Activated CD8-positive, alpha-beta memory T cell treated with anti-CD3 and anti-CD28 coated beads, Interleukin-2, amount 50 U/mL, for 4 hours (primary cell): ENCODE measurements around the gene ZNF451.
A peak's percentile ranks its signal among the peaks of the same experiment; 100 is the strongest.

Experiments used
- DNase-seq: peaks from one replicate; pipeline ENCODE4 v3.0.0-alpha.2; 2020

Gene ZNF451

DNA sequence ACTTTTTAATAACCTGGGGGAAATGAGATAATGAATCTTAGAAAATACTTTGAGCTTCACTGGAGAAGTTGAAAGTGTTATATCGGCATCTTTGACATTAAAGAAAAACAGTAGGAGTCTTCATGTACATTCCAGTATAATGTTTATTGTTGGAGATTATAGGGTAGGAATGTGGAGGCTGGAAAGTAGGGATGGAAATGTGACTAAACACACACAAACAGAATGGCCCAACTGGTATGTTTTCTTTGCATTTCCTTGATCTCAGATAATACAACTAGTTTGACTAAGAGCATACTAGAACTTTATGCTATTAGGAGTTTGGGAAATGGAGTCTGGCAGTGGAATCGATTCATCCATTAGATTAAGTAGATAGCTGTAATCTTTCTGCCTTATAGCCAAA is 72.0 kb downstream of the ZNF451 start:
- DNase-seq, result no peak

DNA sequence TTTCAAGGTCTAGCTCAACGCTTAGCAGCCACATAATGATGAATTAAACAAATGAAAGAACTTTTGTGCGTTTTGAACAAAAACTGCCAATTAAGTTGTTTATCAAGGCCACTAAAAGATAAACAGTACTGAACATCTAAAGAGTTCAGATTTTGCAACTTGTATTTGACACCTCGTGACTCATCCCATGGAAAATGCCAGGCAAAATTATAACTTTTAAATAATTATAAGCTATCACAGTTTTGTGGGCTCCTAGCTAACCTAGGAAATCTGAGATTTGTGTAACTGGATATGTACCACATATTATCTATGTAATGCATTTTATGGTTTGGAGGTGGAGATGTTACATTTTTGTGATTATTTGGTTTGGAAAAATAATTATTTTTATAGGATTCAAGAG is 72.5 kb downstream of the ZNF451 start:
- DNase-seq, result no peak

DNA sequence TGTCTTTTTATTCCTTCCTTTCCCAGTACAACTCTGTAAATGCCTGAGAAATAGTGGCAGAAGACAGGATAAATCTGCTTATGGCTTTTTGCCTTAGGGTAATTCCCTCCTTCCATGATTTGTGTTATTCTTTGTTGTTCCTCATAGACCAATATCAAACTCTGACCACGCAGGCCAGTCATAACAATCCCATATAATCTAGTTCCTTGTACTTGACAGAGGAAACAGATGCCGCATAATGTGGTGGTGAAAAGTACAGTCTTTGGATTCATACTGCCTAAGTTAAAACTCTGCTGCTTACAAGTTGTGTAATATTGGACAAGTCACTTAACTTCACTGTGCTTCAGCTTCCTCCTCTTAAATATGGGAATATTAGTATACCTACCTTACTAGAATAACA is 74.0 kb downstream of the ZNF451 start:
- no peak for DNase-seq

DNA sequence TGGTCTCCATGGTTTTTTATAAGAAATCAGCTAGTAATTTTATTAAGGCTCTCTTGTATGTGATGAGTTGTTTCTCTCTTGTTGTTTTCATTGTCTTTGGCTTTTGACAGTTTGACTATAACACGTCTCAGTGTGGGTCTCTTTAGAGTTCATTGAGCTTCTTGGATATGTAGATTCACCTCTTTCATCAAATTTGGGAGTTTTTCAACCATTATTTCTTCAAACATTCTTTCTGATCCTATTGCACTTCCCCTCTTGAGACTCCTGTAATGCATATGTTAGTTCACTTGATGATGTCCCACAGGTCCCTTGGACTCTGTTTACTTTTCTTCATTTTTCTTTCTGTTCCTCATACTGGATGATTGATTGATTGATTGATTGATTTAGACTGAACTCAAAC is 75.1 kb downstream of the ZNF451 start:
- no peak for DNase-seq

DNA sequence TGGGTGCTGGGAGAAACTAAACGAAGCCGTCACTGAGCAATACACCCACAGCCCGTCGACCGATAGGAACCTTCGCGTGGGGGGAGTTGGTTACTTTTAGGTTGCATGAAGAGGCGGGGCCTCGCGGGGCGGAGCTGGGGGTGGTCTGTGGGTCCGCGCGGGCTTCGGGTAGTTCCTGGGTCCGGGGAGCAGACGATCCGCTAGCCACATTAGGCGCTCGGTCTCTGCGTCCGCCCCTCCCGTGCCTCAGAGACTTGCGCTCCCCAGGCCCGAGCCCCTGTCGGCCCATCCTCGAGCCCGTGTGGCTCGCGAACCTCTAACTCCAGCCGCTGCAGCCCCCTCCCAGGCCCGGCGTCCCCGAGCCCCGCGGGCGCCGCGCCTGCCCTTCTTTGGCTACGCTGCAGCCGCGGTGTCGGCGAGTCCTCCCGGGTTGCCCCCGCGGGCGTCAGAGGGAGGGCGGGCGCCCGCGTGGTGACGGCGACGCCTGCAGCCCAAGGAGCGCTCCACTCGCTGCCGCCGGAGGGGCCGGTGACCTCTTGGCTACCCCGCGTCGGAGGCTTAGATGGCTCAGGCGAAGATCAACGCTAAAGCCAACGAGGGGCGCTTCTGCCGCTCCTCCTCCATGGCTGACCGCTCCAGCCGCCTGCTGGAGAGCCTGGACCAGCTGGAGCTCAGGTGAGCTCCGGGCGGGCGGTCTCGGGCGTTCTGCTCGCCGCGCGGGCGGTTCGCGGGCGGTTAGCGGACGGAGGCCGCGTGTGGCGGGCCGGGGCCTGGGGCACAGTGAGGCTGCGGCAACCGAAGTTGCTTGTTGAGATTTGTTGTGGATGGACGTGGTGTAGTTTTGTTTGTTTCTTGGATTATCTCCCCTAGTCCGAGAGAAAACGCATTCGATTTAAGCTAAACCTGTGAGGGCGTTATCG is 82.4 kb downstream of the ZNF451 start, which contains the start of gene BAG2:
Gene BAG2, plus strand, starts transcription at position 191 of the 920 bp plus-strand sequence. Its CDS starts 372 bp downstream, at position 563.
- peak; percentile 91 for DNase-seq

DNA sequence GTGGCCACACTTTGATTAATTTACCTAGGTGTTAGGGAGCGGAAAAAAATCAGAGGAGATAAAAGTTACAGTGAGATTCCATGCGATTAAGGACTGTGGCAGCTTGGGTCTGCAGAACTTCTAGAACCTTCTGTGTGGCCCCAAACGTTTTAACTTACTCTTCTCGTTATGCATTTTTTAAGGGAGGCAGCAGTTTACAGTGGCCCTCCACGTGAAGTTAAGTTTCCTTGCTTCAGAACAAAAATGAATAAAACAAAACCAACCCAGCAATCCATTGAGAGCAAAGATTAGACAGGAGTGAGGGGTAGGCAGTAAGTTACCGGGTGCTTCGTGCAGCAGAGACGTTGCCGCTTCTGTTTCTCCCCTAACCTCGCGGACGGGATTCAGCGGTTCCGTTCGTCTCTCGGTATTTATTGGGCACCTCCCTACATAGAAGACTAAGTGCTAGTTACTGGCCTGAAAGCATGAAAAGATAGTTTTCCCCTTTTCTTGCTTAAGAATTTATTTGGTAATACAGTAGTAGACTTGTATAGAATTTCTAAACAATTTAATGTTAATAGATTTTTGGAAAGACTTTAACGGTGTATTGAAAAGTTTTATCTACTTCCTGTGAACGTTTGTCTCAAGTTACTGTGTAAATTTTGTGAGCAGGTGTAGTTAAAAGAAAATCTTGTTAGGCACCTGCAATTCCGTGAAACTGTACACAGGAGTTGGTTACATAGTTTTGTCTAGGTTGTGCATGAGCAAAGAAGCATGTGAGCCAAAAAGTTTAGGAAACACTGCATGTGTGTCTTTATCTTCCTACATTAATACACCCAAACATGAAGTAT is 83.3 kb downstream of the ZNF451 start:
- no peak for DNase-seq

DNA sequence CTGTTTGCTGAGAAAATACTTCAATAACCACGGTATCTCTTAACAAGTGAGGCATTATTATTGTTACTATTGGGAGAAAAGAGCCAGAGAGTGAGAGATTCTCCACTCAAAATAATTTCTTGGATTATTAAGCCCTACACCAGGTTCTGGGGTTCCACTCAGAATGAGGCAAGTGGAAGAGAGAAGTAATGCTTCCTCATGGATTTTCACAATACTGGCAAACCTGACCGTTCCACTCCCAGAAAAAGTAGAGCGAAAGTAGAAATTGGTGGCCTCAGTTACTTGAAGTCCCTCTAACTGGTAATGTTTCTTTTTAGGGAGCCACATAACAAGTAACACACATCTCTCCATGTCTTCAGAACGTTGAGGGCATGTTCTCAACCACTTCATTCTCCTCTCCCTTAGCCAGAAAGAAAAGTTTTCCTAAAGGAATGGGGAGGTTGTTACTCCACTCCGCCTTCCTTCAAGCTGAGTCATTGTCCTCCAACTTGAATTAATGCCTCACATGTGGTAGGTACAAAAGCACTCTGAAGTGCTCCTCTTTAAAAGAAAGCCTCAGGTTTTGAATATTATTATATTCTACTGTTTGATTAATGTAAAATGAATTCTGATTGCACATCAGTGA is 84.0 kb downstream of the ZNF451 start:
- no peak for DNase-seq

DNA sequence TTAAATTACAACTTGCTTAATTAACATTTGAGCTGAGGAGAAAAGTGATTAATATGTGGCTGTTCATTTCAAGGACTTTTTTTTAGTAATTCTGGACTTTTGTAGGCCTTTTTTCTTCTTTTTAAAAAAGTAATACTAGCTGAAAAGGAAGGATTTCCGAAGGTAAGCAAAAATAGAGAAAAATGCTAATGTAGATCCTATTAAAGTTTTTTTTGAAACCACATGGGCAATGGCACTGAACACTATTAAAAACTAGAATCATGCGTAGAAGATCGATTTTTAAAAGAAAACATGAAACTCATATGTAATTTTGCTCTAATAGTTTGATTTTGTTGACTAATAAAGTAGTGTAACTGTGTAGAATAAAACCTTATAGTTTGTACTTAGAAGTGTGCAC is 84.5 kb downstream of the ZNF451 start:
- DNase-seq, result no peak

DNA sequence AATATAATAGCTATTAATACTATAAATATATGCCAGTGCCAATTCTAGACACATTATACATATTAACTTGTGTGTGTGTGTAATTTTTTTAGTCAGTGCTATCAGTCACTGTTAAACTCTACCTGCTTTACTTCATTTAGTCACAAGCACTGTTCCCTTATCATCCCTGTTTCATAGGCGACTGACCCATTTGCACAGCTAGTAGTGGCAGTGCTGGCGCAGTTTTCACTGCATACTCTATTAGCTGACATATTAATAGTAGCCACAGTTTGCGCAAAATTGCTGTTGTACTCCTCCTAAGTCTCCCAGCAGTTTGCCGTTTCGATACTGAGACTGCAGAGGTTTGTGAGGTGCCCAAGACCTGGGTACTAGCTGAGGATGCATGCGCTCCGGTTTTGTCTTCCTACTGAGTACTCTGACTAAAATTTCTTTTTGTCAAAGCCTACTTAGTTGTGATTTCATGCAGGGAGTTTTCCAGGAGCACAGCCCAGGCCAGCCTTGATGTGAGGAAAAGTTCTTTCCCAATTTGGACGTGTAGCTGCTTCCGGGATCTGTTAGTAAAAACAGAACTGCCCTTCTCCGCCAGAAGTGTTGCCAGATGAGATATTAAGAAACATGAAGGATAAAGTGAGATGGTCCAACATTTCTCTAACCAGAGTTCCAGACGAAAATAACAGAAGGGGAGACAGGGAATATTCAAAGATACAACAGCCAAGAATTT is 87.7 kb downstream of the ZNF451 start:
- no peak for DNase-seq

DNA sequence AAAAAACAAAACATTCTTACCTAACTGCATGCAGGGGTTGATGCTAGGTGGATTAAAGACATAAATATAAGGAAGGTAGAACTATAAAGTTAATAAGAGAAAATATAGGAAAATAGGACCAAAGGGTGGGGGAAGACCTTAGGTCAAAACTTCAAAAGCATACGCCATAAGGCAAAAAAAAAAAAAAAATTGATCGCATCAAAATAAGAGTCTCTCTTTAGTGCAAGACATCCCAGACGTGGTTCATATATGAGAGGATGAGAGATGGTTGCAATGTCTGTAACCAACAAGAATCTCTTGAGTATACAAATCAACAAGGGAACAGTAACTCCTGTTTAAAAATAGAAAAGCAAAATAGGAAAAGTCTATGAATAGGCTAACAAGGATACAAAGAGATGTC is 90.6 kb downstream of the ZNF451 start:
- DNase-seq, result no peak

DNA sequence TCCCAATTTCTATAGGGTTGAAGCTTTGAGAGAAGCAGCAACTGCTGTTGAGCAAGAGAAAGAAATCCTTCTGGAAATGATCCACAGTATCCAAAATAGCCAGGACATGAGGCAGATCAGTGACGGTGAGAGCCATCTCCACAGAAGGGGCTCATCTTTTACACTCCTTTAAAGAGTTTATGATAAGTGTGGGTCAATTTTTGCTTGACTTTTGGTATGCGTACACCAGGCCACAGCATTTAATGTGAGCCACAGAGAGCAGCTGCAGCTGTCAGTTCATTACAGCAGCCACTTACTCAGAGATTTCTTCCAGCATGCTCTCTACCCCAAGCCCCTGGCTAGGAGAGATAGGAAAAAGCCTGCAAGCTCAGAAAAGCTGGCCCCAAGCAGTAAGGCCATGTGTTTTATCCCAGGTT is 92.0 kb downstream of the ZNF451 start:
- DNase-seq, result no peak

DNA sequence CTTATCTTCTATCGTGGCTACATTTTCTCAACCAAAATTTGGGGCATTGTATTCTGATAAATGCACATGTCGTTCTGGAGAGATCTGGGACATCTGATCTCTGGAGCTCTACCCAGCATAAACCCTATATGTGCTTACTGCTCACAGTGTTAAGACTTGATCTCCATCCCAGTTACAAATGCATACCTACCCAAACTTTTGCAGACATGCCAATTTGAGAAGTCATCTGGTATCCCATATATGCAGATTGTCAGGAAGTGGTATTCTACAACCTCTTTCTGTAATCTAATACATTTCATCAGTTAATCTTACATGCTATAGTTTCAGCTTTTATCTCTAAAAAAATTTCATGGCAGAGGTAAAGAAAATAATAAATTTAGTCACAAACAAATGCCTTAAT is 93.3 kb downstream of the ZNF451 start:
- no peak for DNase-seq

DNA sequence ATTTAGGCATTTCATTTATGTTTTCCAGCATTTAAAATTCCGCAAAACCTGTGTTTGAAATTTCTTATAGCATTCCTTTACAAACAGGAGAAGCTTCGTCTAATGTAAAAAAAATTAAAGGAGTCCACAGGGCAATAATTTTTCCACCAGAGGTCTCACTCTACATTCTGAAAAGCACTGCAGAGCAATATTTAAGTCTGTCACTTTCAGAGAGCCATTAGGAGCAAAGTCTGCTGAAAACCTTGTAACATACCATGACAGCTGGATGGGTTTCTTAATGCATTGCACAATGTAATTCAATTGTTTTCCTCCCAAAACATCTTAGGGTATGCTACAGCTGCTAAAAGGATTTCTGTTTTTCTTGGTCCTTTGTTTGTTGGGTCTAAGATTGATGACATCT is 100.2 kb downstream of the ZNF451 start:
- no peak for DNase-seq

DNA sequence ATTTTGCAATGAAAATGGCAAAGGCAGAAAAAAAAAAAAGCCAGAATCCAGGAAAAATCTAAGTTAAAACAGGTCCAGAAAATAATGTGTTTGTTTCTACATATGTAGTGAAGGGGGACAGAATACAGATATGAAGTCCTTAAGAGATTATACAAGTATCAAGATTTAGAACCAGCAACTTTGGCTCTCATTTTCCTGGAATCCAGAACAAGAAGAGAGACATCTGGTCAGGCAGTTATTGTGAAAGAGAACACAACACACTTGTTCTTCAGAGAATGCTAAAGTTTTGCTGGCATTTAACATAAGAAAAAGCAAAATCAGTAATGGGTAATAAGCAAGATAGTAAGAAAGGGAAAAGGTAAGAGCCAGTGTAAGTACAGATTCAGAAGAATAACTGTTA is 103.2 kb downstream of the ZNF451 start:
- no peak for DNase-seq

DNA sequence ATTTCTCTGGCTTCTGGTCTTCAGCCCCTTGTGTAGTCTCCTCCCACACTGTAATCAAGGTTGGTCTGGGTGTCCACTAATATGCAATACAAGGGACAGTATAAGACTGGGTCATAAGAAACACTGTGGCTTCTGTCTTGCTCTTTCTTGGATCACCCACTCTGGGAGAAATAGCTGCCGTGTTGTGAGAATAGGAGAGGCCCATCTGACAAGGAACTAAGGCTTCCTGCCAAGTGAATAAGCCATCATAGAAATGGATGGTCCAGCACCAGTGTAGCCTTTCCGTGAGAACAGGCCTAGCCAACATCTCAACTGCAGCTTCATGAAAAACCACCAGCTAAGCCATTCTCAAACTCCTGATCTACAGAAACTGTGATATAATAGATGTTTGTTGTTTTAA is 105.5 kb downstream of the ZNF451 start:
- DNase-seq, result no peak

DNA sequence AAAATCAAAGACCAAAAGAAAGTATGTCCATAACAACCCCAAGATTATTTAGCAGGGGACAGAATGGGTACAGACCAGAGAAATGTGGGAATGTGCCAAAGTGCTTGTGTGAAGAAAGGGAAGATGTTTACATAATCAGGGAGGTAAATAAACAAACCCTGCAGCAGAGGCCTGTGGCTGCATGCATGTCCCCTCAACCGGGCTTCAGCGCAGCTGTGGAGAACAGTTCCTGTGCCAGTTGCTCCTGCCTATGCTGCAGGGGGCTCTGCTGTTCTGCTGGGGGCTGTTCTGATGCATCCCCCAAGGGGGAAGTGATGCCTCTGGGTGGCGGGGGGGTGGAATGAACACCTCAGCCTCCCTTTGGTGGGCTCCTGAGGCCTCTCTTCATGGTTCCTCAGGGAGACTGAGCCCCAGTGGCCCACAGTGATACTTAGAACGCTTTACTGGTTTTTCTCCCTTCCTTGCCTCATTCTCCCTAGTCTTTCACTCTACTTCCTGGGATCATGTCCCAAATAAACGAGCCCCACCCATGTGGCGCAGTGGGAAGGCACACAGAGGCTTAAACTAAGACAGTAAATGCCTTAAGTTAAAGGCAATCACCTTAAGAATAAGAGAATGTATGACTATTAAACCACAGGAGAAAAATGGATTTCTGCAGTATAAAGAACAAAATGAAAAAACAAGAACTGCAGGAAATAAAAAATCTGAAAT is 109.1 kb downstream of the ZNF451 start:
- DNase-seq, result no peak

DNA sequence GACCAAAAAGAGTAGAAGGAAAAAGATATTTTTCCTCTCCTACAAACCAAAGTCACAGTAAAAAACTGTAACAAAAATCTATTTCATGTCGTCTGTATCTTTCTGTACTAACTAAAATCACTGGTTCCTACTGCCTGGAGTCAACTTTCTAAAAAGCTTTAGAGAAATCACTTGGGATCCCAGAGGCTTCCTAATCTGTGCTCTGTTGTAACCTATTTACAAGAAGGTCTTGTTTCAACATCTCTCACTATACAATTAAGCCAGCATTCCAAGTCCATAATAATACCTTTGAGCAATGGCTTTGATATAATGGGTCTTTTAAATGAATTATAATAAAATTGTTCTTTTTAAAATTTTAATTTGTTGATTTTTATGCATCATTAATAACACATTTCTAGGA is 111.7 kb downstream of the ZNF451 start:
- DNase-seq, result no peak

DNA sequence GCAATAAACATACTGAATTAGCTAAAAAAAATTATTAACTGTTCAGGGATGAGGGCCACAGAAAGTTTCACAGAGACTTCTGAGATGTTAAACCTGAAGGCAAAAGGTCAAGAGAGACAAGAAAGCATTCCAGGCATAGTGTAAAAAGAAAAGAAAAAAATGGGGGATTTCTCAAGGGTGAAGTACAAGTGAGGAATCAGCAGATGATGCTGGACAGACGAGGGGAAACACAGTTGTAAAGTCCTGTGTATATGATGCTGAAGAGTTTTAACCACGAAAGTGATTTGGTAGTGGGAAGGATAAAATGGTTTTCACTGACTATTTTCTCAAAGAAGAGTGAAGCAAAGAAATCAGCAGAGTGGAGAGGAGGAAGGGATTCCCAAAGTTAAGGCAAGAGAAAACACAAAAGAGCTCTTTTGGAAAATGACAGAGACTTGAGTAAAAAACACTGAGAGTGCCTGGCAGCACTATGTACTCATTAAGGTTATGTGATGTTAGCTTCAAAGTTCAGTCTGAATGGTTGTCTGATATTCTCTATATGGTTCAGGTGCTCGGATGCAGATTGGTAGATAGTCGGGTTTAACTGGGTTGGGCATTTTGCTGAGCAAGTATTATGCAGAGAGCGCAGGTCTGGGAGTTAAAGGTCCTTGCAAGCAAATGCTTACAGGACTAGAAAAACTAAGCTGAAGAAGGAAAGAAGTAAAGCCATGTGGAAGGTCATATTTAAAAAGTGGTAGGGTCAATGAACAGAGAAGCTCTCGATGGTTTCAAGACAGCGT is 115.8 kb downstream of the ZNF451 start:
- DNase-seq, result no peak

DNA sequence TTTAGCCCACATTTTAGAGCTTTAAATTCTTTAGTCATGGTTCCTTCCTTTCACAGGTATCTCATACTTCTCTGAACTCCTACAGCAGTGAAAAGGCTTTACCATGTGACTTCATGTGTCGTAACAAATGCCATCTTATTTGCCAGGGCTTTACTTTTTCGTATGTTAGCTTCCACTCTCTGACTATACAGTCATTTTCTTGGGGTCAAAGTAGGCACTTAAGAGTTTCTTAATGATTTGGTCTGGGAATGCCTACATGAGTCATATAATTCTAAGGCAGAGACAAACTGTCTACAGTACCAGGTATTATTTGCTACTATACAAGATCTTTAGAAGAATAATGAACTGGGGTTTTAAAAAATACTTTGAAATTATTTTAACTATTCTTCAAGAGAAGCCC is 117.2 kb downstream of the ZNF451 start:
- no peak for DNase-seq

DNA sequence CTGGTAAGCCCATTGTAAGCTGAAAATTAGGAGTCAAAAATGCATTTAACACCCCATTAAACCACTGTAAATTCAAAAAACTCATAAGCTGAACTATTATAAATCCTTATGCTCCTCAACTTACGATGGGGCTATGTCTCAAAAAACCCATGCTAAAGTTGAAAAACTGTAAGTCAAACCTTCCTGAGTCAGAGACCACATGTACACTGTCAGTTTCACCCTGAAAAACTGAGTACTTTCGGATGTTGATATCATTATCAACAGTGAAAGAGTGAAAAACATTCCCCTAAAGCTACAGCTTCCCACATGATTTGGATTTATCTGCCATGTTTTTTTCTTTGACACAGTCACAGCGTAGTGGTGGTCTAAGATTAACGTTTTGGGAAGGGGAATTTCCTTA is 117.9 kb downstream of the ZNF451 start:
- DNase-seq, result no peak

DNA sequence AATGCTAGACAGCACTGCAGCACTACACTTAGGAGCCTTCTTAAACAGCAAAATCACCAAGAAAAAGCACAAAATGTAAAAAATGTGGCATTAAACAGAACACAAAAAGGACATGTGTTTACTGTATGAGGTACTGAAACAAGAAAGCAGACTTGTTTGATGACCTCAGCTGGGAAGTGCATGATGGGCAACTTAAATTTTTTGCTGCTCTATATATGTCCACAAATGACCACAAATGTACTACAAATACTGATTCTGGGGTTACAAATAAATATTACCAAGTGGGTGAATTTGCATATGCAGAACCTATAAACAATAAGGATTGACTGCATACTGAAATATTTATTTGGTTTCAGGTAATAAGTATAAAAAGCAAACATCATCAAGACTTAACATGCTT is 119.0 kb downstream of the ZNF451 start:
- DNase-seq, result no peak
